NCI-H526 (cell line): ENCODE measurements around the gene PDE4B.

ENCODE experiments used
- DNase-seq, 2 experiments: peaks; one replicate each; lab custom pipeline; 2025; lab: John Stamatoyannopoulos, UW

Gene PDE4B

DNA sequence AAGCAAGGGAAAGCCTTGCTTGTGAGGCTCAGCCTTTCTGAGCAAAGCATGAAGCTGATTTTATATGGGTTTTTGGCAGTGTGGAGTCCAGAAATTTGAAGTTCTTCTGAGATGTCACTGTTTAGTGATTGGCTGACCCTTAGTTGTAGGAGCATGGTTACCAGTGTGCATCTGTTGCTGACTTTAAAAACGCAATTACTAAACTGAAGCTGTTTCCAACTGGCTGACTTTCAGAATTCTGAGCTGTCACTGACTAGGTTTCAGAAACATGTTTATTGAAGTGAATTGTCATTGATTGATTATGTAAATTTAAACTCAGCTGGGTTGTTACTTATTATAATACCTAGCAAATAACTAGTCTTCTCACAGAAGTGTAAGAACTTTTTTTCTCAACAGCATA lies 89.4 kb downstream of the PDE4B start:
- no peak for DNase-seq

GRCh38 chr1:65889441-65889840 lies 96.7 kb downstream of the PDE4B start:
- DNase-seq, result no peak

DNA sequence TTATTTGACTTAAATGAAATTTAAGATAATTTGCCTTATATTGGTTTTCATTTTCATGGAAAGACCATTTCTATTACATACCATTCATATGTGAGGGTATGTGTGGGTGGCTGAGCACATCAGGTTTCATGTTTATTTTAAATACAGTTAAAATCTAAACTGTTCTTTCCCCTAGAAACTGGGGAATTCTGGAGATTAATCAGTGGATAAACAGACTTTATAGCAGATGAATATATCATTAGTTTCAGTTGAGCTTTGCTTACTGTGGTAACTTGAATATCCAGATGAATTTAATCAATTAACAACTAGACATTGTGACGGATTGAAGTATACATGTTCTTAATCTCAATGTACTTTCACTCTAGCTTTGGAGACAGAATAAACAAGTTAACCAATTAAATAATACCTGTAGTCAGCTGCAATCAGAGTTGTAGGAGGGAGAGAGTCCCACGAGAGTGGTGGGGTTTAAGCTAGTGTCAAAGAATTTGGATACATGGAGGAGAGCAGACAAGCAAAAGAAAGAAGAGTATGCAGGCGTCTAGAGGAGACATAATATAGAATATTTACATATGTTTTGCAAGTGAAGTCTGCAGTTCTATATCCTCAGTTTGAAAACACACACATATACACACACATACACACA lies 97.6 kb downstream of the PDE4B start:
- peak; percentile 40 to 55 for DNase-seq

- no peak for DNase-seq
Observed at GRCh38 chr1:65894738-65895605, 102.3 kb downstream of the PDE4B start.

DNA sequence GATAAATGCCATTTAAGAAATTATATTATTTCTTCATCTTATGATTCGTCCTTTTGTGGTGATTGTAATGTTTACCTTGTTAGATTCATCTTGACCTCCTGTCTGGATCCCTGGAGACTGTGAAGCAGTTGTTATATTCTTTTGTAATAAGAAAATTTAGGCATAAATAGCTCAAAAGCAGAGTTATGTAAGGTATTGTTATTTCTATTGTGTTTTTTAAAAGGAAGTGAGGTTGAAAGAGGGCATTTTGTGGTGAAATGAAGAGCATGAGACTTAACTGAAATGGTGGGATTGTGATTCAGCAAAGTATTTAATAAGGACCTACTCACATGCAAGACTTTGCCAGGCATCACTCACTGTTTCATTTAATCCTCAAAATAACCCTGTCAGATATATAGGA lies 104.0 kb downstream of the PDE4B start:
- no peak for DNase-seq

- no peak for DNase-seq
Observed at GRCh38 chr1:65897485-65897884, 104.8 kb downstream of the PDE4B start.

DNA sequence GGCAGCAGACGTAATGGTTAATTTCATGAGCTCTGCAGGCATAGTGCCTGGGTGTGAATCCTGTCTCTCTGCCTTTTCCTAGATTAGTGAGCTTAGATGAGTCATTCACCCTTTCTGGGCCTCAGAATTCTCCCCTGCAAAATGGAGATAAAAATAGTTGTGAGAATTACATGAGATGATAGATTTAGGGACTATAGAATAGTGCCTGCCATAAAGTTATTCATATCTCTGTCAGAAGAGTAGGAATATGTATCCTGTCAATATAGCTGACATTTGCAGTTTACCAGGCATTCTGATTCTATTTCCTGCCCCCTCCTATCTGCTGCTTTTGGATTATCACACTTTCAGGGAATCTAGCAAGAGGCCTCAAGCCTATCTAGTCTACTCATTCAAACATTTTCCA lies 112.0 kb downstream of the PDE4B start:
- no peak for DNase-seq

DNA sequence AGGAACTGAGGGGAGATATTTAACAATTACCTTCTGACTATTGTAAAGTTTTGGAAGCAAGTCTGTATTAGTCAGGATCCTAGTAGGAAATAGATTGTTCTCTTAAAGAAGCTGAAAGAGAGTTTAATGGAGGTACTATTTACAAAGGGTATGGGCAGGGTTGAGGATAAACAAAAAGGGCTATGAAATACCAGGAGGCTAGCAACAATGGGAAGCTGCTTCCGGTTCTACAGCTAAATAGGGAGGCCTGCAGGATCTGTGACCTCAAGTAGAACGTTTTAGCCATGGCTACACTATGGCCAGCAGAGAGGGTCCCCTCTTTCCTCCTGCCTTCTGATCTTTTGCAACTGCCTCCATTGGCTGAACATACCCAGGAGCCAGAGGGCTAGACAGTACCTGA lies 117.7 kb downstream of the PDE4B start:
- peak in 1 of 2 experiments; percentile 12 for DNase-seq

- DNase-seq, result peak; percentile 97 to 98
Observed at GRCh38 chr1:65911679-65912078, 119.0 kb downstream of the PDE4B start.

DNA sequence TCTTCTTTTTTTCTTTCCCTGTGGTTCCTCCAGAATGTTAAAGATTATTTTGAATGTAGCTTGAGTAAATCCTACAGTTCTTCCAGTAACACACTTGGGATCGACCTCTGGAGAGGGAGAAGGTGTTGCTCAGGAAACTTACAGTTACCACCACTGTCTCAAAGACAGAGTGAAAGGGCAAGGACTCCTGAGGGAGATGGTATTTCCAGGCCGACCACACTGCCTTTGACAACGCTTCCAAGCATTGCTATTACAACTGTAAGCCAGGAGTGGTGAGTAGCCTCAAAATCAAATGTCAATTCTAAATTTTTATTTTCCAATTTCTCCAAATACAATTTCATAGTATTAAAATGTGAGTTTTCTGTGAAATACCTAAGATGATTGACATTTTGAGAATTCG lies 125.9 kb downstream of the PDE4B start:
- no peak for DNase-seq

DNA sequence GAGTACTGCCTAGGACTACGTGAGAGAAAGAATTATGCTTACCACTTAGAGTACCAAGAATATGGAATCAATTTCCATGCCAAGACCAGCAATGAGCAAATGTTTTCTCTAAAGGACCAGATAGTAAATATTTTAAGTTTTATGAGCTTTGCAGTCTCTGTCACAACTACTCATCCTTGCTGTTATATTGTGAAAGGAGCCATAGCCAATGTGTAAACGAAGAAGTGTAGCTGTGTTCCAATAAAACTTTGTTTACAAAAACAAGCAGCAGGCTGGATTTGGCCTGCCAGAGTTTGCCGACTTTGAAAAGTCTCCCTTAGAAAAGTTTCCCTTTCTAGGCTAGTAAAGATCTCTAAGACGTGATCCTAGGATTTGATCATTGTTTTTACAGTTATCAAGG lies 128.8 kb downstream of the PDE4B start:
- DNase-seq, result no peak

DNA sequence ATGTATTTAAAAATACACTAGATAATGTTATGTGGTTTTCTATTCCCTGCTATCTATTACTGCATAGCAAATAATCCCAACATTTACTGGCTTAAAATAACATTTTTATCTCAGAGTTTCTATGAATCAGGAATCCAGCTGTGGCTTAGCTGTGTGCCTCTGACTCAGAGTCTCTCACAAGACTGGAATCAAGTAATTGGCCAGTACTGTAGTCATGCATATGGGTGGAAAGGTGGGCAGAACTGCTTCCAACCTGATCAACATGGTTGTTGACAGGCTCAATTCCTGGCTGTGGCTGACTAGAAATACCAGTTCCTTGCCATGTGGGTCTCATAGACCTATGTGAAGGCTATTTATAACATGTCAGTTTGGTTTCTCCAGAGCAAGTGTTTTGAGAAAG lies 131.8 kb downstream of the PDE4B start:
- no peak for DNase-seq

DNA sequence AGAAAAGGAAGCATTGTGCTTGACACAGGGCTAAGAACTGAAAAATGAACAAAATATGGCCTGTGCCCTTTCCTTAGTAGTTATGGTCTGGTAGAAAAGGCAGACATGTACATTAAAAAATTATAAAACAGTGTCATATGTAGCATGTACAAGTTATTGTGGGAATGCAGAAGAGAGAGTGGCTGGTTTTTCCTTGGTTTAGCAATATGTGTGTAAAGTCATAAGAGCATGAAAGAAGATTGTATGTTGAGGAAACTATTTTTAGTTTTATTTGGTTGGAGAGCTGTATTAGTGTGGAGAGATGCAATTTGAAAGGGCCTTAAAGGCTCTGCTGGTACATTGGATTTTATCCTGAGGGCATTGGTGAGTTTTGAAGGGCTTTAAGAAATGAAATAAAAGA lies 145.8 kb downstream of the PDE4B start:
- DNase-seq, result no peak

- no peak for DNase-seq
Observed at GRCh38 chr1:65939191-65939590, 146.5 kb downstream of the PDE4B start.

DNA sequence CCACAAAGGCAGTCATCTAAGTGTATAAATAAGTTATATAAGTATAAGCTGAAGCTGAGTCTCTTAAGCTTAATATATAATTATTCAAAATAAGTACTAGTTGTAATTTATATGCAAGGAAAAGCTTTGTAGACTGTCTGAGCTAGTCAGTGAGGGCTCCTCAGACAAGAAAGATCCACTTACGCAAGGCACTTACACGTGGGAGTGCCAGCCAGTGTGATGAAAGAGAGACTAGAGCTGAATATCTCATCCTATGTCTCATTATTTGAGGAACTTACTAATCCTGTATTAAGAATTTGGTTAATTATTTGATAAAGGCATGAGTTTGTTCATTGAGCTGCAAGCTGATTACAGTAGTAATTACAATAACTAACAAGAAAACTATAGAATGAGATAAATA lies 146.9 kb downstream of the PDE4B start:
- DNase-seq, result no peak

GRCh38 chr1:65940126-65940525 lies 147.4 kb downstream of the PDE4B start:
- no peak for DNase-seq

- no peak for DNase-seq
Observed at GRCh38 chr1:65942476-65942875, 149.8 kb downstream of the PDE4B start.

GRCh38 chr1:65946376-65946775 lies 153.7 kb downstream of the PDE4B start:
- no peak for DNase-seq

DNA sequence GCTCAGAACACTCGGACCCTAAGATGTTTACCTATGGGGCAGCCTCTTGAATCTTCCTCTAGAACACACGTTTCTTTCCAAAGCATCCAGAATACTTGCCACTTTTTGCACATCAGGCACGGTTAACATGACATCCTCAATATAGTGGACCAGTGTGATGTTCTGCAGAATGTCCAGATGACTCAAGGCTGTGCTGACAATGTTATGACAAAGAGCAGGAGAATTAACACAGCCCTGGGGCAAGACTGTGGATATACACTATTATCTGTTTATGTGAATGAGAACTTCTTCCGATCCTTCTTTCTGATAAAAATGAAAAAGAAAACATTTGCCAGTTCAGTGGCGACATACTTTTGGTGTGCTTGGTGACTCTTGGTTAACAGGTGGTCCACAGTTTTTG lies 154.3 kb downstream of the PDE4B start:
- DNase-seq, result no peak

GRCh38 chr1:65948609-65949229 lies 156.0 kb downstream of the PDE4B start:
- peak; percentile 83 to 85 for DNase-seq

DNA sequence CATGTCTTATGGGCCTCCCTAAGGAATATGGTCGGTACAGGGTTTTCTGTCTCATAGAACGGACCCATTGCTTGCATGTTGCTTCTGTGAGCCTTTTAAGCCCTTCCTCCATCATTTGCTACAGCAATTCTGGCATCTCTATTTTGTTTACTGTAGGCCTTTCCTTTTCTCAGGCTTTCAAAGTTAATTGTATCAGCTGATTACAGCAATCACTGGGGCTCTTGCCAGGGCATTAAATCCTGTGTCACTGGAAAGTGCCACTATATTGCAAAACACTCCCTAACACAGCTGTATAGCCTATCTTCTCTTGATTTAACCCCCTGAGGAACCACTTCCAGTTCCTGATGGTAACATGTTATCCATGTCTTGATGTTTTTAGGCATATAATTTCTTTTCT lies 156.5 kb downstream of the PDE4B start:
- DNase-seq, result no peak

GRCh38 chr1:65949933-65950332 lies 157.2 kb downstream of the PDE4B start:
- DNase-seq, result no peak

DNA sequence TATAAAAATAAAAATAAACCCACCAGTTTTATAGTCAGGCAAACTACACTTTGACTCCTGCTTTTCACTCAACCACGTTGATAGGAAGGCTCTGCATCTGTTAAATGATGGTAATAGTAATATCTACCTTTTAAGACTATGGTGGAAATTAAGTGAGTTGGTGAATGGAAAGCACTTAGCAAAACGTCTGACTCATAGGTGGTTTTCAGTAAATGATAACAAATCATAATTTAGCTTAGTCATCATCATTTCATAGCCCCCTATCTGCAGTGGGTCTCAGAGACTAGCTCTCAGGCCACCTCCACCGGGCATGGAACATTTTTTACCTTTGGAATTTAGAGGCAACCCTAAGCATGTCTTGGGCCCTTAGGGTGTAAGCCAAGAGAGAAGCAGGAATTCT lies 160.0 kb downstream of the PDE4B start:
- DNase-seq, result no peak
